HFFc6 (cell line): ENCODE measurements around the gene PHACTR3. TPM values are rescaled to one million over a fixed set of nuclear protein-coding genes. Genes with fewer than 3 reads are reported as not detected.

Source experiments
- DNase-seq: peaks from one replicate; pipeline ENCODE4 v3.0.0-alpha.2; 2018
- H3K27ac Mint-ChIP-seq: 2 replicates; pipeline ENCODE4 v1.8.0; 2020; ENCODE audit warnings: mild to moderate bottlenecking, mixed read lengths
- H3K27me3 Mint-ChIP-seq: 2 replicates; pipeline ENCODE4 v1.8.0; 2021; ENCODE audit warnings: mild to moderate bottlenecking, moderate library complexity, mixed read lengths; ENCODE audit not compliant: insufficient read depth
- H3K36me3 Mint-ChIP-seq: 2 replicates; pipeline ENCODE4 v1.8.0; 2021; ENCODE audit warnings: low read depth, mixed read lengths
- H3K4me1 Mint-ChIP-seq: 2 replicates; pipeline ENCODE4 v1.8.0; 2020; ENCODE audit warnings: low read depth, mixed read lengths
- H3K4me3 Mint-ChIP-seq: 2 replicates; pipeline ENCODE4 v1.8.0; 2020; ENCODE audit warnings: mild to moderate bottlenecking, moderate library complexity, mixed read lengths
- H3K9me3 Mint-ChIP-seq: 2 replicates; pipeline ENCODE4 v1.8.0; 2020; ENCODE audit warnings: mild to moderate bottlenecking, mixed read lengths
- CTCF ChIP-seq: fragments of 200-600 bp; sonication (generic); IDR thresholded peaks from 2 replicates; pipeline ENCODE4 v1.5.0; 2021; ENCODE audit warnings: antibody characterized with exemption, mild to moderate bottlenecking
- total RNA-seq, 6 experiments: library from RNA; stranded (reverse); fragmentation: NEBNext Ultra II Directional; extraction: Animal tissue kit (Norgen Biotek cat#: 25700); gene quantifications; 2 replicates in 1 of 6; 3 replicates in 5 of 6; pipeline ENCODE4 v1.2.3, GENCODE V29; 2021

The PHACTR3 gene
- total RNA-seq, 6 experiments from 2014 or later: not detected

- DNase-seq: no peak
- no peak for TF ChIP-seq CTCF
- Mint-ChIP-seq H3K9me3 (peaks cover 76% of the 10 kb centered on the region), H3K36me3 (peaks cover 6% of the 10 kb centered on the region; the same call in 1 of the 2 replicates), H3K27me3 (no peaks in the 10 kb centered on the region), H3K4me3 (no peak overlapping the region), H3K27ac (no peak overlapping the region), H3K4me1 (no peaks in the 10 kb centered on the region)
Measured at GRCh38 chr20:59666586-59666985, 62.2 kb downstream of the PHACTR3 start.

GRCh38 chr20:59667131-59667530 lies 62.8 kb downstream of the PHACTR3 start:
- no peaks in the 10 kb centered on the region for H3K27me3 Mint-ChIP-seq
- H3K4me1 Mint-ChIP-seq: no peaks in the 10 kb centered on the region
- peaks cover 6% of the 10 kb centered on the region; the same call in 1 of the 2 replicates for H3K36me3 Mint-ChIP-seq
- H3K9me3 Mint-ChIP-seq: peaks cover 76% of the 10 kb centered on the region
- no peak overlapping the region for H3K4me3 Mint-ChIP-seq
- TF ChIP-seq CTCF: no peak
- no peak overlapping the region for H3K27ac Mint-ChIP-seq
- DNase-seq: no peak

DNA sequence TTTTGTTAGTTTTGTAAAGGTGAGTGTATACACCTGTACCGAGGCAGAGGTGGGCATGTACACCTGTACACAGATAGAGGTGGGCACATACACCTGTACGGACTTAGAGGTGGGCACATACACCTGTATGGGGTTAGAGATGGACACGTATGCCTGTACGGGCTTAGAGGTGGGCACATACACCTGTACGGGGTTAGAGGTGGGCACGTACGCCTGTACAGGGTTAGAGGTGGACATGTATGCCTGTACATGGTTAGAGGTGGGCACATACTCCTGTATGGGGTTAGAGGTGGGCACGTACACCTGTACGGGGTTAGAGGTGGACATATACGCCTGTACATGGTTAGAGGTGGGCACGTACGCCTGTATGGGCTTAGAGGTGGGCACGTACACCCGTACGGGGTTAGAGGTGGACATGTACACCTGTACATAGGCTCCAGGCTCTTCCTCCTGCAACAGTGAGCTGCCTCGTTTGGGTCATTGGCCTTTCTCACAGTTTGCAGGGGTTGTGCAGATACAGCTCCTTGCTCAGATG lies 63.7 kb downstream of the PHACTR3 start:
- Mint-ChIP-seq H3K27ac (no peak overlapping the region), H3K27me3 (no peaks in the 10 kb centered on the region), H3K36me3 (peaks cover 6% of the 10 kb centered on the region; the same call in 1 of the 2 replicates), H3K9me3 (peaks cover 77% of the 10 kb centered on the region), H3K4me1 (no peaks in the 10 kb centered on the region), H3K4me3 (no peak overlapping the region)
- no peak for TF ChIP-seq CTCF
- DNase-seq: no peak

DNA sequence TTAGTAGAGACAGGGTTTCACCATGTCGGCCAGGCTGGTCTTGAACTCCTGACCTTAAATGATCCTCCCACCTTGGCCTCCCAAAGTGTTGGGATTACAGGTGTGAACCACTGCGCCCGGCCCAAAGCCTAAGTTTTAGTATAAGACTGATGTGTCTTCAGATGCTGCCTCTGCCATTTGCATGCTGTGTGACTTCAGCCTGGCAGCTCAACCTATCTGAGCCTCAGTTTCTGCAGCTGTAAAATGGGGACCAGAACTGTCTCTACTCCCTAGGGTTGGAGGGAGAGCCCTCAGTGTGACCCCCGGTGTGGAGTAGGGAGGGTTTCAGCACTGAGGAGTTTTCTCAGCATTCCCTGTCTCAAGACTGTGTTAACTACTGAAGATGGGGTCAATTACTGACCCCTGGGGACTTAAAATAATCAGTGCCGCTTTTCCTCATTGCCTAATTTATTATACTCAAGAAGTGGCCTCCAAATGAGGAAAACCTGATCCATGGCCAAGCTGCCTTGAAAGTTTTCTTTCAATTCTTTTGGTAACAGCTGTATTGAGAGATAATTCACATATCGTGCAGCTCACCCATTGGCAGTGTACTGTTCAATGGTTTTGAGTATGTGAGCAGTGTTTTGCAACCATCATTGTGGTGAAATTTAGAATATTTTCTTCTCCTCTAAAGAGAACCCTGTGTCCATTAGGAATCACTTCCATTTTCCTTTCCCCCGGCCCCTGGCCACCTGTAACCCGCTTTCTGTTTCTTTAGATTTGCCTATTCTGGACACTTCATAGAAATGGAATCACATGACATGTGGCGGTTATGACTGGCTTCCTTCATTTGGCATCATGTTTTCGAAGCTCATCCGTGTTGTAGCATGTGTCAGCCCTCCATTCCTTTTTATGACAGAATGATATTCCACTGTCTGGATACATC lies 64.8 kb downstream of the PHACTR3 start:
- no peak for TF ChIP-seq CTCF
- no peaks in the 10 kb centered on the region for H3K27me3 Mint-ChIP-seq

GRCh38 chr20:59670786-59671492 lies 66.6 kb downstream of the PHACTR3 start:
- no peak for TF ChIP-seq CTCF
- peaks cover 65% of the 10 kb centered on the region for H3K9me3 Mint-ChIP-seq
- H3K27me3 Mint-ChIP-seq: no peaks in the 10 kb centered on the region

More for the DNA sequence above, 64.8 kb downstream of the PHACTR3 start:
- Mint-ChIP-seq H3K27ac (no peak overlapping the region), H3K9me3 (peaks cover 69% of the 10 kb centered on the region), H3K4me3 (no peak overlapping the region), H3K36me3 (peaks cover 6% of the 10 kb centered on the region; the same call in 1 of the 2 replicates), H3K4me1 (no peaks in the 10 kb centered on the region)
- DNase-seq: no peak

More at GRCh38 chr20:59670786-59671492, 66.6 kb downstream of the PHACTR3 start:
- H3K4me3 Mint-ChIP-seq: no peak overlapping the region
- DNase-seq: no peak
- peaks cover 6% of the 10 kb centered on the region; the same call in 1 of the 2 replicates for H3K36me3 Mint-ChIP-seq
- no peak overlapping the region for H3K27ac Mint-ChIP-seq
- H3K4me1 Mint-ChIP-seq: no peaks in the 10 kb centered on the region
